WTC11 (cell line): ENCODE data around the gene GAB2.

Experiments
- AFF4 ChIP-seq: sonication (generic); formaldehyde crosslinking; IDR thresholded peaks from 2 replicates; pipeline ENCODE4 v1.8.1; 2023; ENCODE audit warnings: mild to moderate bottlenecking, missing genetic modification reagents, borderline replicate concordance
- ATF3 ChIP-seq: sonication (generic); formaldehyde crosslinking; conservative IDR thresholded peaks from 2 replicates; pipeline ENCODE4 v1.8.1; 2022; ENCODE audit warnings: mild to moderate bottlenecking, missing genetic modification reagents
- CTCF ChIP-seq: fragments of 200-600 bp; IDR thresholded peaks from 2 replicates; pipeline ENCODE4 v1.8.0; 2022; ENCODE audit warnings: antibody characterized with exemption
- E2F4 ChIP-seq: sonication (generic); formaldehyde crosslinking; IDR thresholded peaks from 2 replicates; pipeline ENCODE4 v1.8.1; 2022; ENCODE audit warnings: low read depth, mild to moderate bottlenecking, moderate library complexity, missing genetic modification reagents, borderline replicate concordance
- HMGXB4 ChIP-seq: sonication (generic); formaldehyde crosslinking; IDR thresholded peaks from 2 replicates; pipeline ENCODE4 v1.8.1; 2023; ENCODE audit warnings: mild to moderate bottlenecking, moderate library complexity, missing genetic modification reagents
- JUN ChIP-seq: sonication (generic); formaldehyde crosslinking; IDR thresholded peaks from 2 replicates; pipeline ENCODE4 v1.8.0; 2023; ENCODE audit warnings: mild to moderate bottlenecking, missing genetic modification reagents
- KAT7 ChIP-seq: sonication (generic); formaldehyde crosslinking; IDR thresholded peaks from 2 replicates; pipeline ENCODE4 v1.8.1; 2023; ENCODE audit warnings: missing genetic modification reagents, mild to moderate bottlenecking, borderline replicate concordance
- MXD4 ChIP-seq: fragments of 250-450 bp; sonication (Bioruptor Pico); IDR thresholded peaks from 2 replicates; pipeline ENCODE4 v1.8.0; 2021; ENCODE audit warnings: mild to moderate bottlenecking, moderate library complexity, borderline replicate concordance
- NR3C1 ChIP-seq: sonication (generic); formaldehyde crosslinking; conservative IDR thresholded peaks from 2 replicates; pipeline ENCODE4 v1.8.1; 2023; ENCODE audit warnings: low read depth, mild to moderate bottlenecking, missing genetic modification reagents
- SP1 ChIP-seq: sonication (generic); formaldehyde crosslinking; conservative IDR thresholded peaks from 2 replicates; pipeline ENCODE4 v1.8.1; 2022; ENCODE audit warnings: missing genetic modification reagents
- ZBTB21 ChIP-seq: sonication (generic); formaldehyde crosslinking; IDR thresholded peaks from 2 replicates; pipeline ENCODE4 v1.8.1; 2023; ENCODE audit warnings: mild to moderate bottlenecking, missing genetic modification reagents, borderline replicate concordance
- ZBTB43 ChIP-seq: sonication (generic); formaldehyde crosslinking; IDR thresholded peaks from 2 replicates; pipeline ENCODE4 v1.8.1; 2023; ENCODE audit warnings: mild to moderate bottlenecking, missing genetic modification reagents

GRCh38 chr11:78298291-78298771 is 119.3 kb downstream of the GAB2 start:
- TF ChIP-seq E2F4 (CRISPR knock-in tag) = no peak
- no peak for TF ChIP-seq ZBTB21 (CRISPR knock-in tag)
- no peak for TF ChIP-seq HMGXB4 (CRISPR knock-in tag)
- TF ChIP-seq NR3C1 = no peak
- TF ChIP-seq ZBTB43 = no peak
- no peak for TF ChIP-seq ATF3 (CRISPR knock-in tag)
- no peak for TF ChIP-seq AFF4 (CRISPR knock-in tag)
- TF ChIP-seq SP1 (CRISPR knock-in tag) = no peak
- no peak for TF ChIP-seq KAT7 (CRISPR knock-in tag)
- TF ChIP-seq CTCF = no peak
- no peak for TF ChIP-seq JUN (CRISPR knock-in tag)
- TF ChIP-seq MXD4 (CRISPR knock-in tag) = no peak
